WTC11 (cell line): ENCODE measurements around the gene ACP4.

Source experiments
- CREB1 ChIP-seq: sonication (generic); formaldehyde crosslinking; IDR thresholded peaks from 2 replicates; pipeline ENCODE4 v1.8.0; 2023; ENCODE audit warnings: mild to moderate bottlenecking, missing genetic modification reagents
- FOXJ3 ChIP-seq: sonication (generic); formaldehyde crosslinking; IDR thresholded peaks from 2 replicates; pipeline ENCODE4 v1.9.0; 2021; ENCODE audit warnings: missing genetic modification reagents, mild to moderate bottlenecking, borderline replicate concordance
- GABPB1 ChIP-seq: sonication (generic); formaldehyde crosslinking; IDR thresholded peaks from 2 replicates; pipeline ENCODE4 v1.8.1; 2023; ENCODE audit warnings: mild to moderate bottlenecking, missing genetic modification reagents
- TF ChIP-seq, protein P1 (sequence below): sonication (generic); formaldehyde crosslinking; IDR thresholded peaks from 2 replicates; pipeline ENCODE4 v1.8.1; 2022; ENCODE audit warnings: low read depth, mild to moderate bottlenecking, moderate library complexity, missing genetic modification reagents, borderline replicate concordance
- TF ChIP-seq, protein P2 (sequence below): fragments of 200-600 bp; IDR thresholded peaks from 2 replicates; pipeline ENCODE4 v1.8.0; 2022; ENCODE audit warnings: antibody characterized with exemption
- TF ChIP-seq, protein P3 (sequence below): sonication (generic); formaldehyde crosslinking; IDR thresholded peaks from 2 replicates; pipeline ENCODE4 v1.8.0; 2023; ENCODE audit warnings: missing genetic modification reagents
- TF ChIP-seq, protein P4 (sequence below): sonication (generic); formaldehyde crosslinking; IDR thresholded peaks from 2 replicates; pipeline ENCODE4 v1.8.0; 2022; ENCODE audit warnings: mild to moderate bottlenecking, missing genetic modification reagents
- TF ChIP-seq, protein P5 (sequence below): sonication (generic); formaldehyde crosslinking; IDR thresholded peaks from 2 replicates; pipeline ENCODE4 v1.8.1; 2022; ENCODE audit warnings: missing genetic modification reagents, borderline replicate concordance

DNA sequence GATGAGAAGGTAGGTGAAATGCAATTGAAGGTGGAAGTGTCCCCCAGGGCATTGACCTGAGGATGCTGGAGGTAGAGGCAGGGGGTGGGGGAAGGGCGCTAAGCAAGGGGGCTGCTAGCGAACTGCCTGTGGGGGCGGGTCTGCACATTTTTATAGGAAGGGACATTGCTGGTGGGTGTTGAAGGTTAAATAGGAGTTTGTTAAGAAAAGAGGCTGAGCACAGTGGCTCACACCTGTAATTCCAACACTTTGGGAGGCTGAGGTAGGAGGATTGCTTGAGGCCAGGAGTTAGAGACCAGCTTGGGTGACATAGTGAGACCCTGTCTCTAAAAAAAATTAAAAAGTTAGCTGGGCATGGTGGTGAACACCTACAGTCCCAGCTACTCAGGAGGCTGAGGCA, 5.5 kb upstream of the ACP4 start:
- TF ChIP-seq, protein P1, sequence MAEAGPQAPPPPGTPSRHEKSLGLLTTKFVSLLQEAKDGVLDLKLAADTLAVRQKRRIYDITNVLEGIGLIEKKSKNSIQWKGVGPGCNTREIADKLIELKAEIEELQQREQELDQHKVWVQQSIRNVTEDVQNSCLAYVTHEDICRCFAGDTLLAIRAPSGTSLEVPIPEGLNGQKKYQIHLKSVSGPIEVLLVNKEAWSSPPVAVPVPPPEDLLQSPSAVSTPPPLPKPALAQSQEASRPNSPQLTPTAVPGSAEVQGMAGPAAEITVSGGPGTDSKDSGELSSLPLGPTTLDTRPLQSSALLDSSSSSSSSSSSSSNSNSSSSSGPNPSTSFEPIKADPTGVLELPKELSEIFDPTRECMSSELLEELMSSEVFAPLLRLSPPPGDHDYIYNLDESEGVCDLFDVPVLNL (CRISPR knock-in tag): no peak
- TF ChIP-seq GABPB1 (no peak), FOXJ3 (CRISPR knock-in tag) (no peak), CREB1 (CRISPR knock-in tag) (no peak)
- TF ChIP-seq, protein P2, sequence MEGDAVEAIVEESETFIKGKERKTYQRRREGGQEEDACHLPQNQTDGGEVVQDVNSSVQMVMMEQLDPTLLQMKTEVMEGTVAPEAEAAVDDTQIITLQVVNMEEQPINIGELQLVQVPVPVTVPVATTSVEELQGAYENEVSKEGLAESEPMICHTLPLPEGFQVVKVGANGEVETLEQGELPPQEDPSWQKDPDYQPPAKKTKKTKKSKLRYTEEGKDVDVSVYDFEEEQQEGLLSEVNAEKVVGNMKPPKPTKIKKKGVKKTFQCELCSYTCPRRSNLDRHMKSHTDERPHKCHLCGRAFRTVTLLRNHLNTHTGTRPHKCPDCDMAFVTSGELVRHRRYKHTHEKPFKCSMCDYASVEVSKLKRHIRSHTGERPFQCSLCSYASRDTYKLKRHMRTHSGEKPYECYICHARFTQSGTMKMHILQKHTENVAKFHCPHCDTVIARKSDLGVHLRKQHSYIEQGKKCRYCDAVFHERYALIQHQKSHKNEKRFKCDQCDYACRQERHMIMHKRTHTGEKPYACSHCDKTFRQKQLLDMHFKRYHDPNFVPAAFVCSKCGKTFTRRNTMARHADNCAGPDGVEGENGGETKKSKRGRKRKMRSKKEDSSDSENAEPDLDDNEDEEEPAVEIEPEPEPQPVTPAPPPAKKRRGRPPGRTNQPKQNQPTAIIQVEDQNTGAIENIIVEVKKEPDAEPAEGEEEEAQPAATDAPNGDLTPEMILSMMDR: no peak
- TF ChIP-seq, protein P3, sequence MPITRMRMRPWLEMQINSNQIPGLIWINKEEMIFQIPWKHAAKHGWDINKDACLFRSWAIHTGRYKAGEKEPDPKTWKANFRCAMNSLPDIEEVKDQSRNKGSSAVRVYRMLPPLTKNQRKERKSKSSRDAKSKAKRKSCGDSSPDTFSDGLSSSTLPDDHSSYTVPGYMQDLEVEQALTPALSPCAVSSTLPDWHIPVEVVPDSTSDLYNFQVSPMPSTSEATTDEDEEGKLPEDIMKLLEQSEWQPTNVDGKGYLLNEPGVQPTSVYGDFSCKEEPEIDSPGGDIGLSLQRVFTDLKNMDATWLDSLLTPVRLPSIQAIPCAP (CRISPR knock-in tag): no peak
- TF ChIP-seq, protein P4, sequence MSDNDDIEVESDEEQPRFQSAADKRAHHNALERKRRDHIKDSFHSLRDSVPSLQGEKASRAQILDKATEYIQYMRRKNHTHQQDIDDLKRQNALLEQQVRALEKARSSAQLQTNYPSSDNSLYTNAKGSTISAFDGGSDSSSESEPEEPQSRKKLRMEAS (CRISPR knock-in tag): no peak
- TF ChIP-seq, protein P5, sequence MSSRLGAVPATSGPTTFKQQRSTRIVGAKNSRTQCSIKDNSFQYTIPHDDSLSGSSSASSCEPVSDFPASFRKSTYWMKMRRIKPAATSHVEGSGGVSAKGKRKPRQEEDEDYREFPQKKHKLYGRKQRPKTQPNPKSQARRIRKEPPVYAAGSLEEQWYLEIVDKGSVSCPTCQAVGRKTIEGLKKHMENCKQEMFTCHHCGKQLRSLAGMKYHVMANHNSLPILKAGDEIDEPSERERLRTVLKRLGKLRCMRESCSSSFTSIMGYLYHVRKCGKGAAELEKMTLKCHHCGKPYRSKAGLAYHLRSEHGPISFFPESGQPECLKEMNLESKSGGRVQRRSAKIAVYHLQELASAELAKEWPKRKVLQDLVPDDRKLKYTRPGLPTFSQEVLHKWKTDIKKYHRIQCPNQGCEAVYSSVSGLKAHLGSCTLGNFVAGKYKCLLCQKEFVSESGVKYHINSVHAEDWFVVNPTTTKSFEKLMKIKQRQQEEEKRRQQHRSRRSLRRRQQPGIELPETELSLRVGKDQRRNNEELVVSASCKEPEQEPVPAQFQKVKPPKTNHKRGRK (CRISPR knock-in tag): no peak
